Activated naive CD4-positive, alpha-beta T cell treated with anti-CD3 and anti-CD28 coated beads, Interleukin-2, amount 50 U/mL, for 72 hours (primary cell): ENCODE measurements around the gene ACOXL. TPM values are rescaled to one million over a fixed set of nuclear protein-coding genes. Genes with fewer than 3 reads are reported as not detected.
A peak's percentile ranks its signal among the peaks of the same experiment; 100 is the strongest.

Experiments
- ATAC-seq, 2 donors: fragments of 150-1000 bp; cut with Tn5 transposase; 2 replicates each; pipeline ENCODE4 v1.10.0; 2021; ENCODE audit warnings: mild to moderate bottlenecking in 2 of 2, moderate library complexity in 2 of 2
- DNase-seq, 2 donors: peaks; one replicate each; pipeline ENCODE4 v3.0.0; 2021 to 2022; ENCODE audit warnings: low spot score in 2 of 2
- H3K27ac Mint-ChIP-seq, 2 donors: one replicate each; pipeline ENCODE4 v1.8.0; 2022; ENCODE audit warnings: mild to moderate bottlenecking in 2 of 2, mixed read lengths in 2 of 2
- H3K36me3 Mint-ChIP-seq, 2 donors: one replicate each; pipeline ENCODE4 v1.8.0; 2022; ENCODE audit warnings: mixed read lengths in 2 of 2
- H3K9me3 Mint-ChIP-seq, 2 donors: one replicate each; pipeline ENCODE4 v1.8.0; 2022; ENCODE audit warnings: mixed read lengths in 2 of 2
- total RNA-seq, 2 donors: library from RNA; stranded (reverse); gene quantifications; one replicate each; pipeline ENCODE4 v1.2.3, GENCODE V29; 2022

The ACOXL gene
- total RNA-seq, 2 donors from 2014 or later: 0.16 TPM; not detected in 1

GRCh38 chr2:111094691-111095090 is 362.3 kb downstream of the ACOXL start:
- ATAC-seq: no peak
- no peaks in the 10 kb centered on the region for H3K36me3 Mint-ChIP-seq
- no peak for DNase-seq
- no peaks in the 10 kb centered on the region for H3K9me3 Mint-ChIP-seq
- H3K27ac Mint-ChIP-seq: no peak overlapping the region

- Mint-ChIP-seq H3K9me3 (peaks cover 0 to under 1% of the 10 kb centered on the region in 2 donors), H3K36me3 (peaks cover 0 to 1% of the 10 kb centered on the region in 2 donors), H3K27ac (no peak overlapping the region)
- no peak for DNase-seq
- ATAC-seq: no peak
These were observed 363.1 kb downstream of the ACOXL start for GRCh38 chr2:111095434-111095833.

- DNase-seq (no peak), ATAC-seq (no peak)
- Mint-ChIP-seq H3K36me3 (peaks cover 0 to 8% of the 10 kb centered on the region in 2 donors), H3K9me3 (peaks cover 0 to 7% of the 10 kb centered on the region in 2 donors), H3K27ac (no peak overlapping the region)
These were observed 367.0 kb downstream of the ACOXL start for GRCh38 chr2:111099402-111099801.

- Mint-ChIP-seq H3K27ac (peak overlapping the region in 1 of 2 donors; percentile 83), H3K9me3 (peaks cover 0 to 7% of the 10 kb centered on the region in 2 donors), H3K36me3 (peaks cover 0 to 8% of the 10 kb centered on the region in 2 donors)
- peak; percentile 19 to 56 for ATAC-seq
- no peak for DNase-seq
These were observed 367.9 kb downstream of the ACOXL start for GRCh38 chr2:111100087-111100764.

- Mint-ChIP-seq H3K36me3 (peaks cover 0 to 8% of the 10 kb centered on the region in 2 donors), H3K27ac (peak overlapping the region in 1 of 2 donors; percentile 83), H3K9me3 (peaks cover 0 to 7% of the 10 kb centered on the region in 2 donors)
- ATAC-seq (peak; percentile 87 to 94), DNase-seq (peak in 1 of 2 donors; percentile 64)
These were observed 368.4 kb downstream of the ACOXL start for GRCh38 chr2:111100765-111101162.

GRCh38 chr2:111101592-111101991 is 369.2 kb downstream of the ACOXL start:
- H3K27ac Mint-ChIP-seq: no peak overlapping the region
- H3K9me3 Mint-ChIP-seq: peaks cover 0 to 7% of the 10 kb centered on the region in 2 donors
- peaks cover 0 to 12% of the 10 kb centered on the region in 2 donors for H3K36me3 Mint-ChIP-seq
- ATAC-seq: peak; percentile 15 to 66
- DNase-seq: no peak

- Mint-ChIP-seq H3K36me3 (peaks cover 0 to 12% of the 10 kb centered on the region in 2 donors), H3K9me3 (peaks cover 0 to 7% of the 10 kb centered on the region in 2 donors), H3K27ac (no peak overlapping the region)
- DNase-seq (no peak), ATAC-seq (no peak)
These were observed 369.8 kb downstream of the ACOXL start for GRCh38 chr2:111102216-111102615.

- peaks cover 0 to 6% of the 10 kb centered on the region in 2 donors for H3K36me3 Mint-ChIP-seq
- ATAC-seq (no peak), DNase-seq (no peak)
These were observed 373.6 kb downstream of the ACOXL start for GRCh38 chr2:111105926-111106325.

GRCh38 chr2:111106706-111107105 is 374.3 kb downstream of the ACOXL start:
- Mint-ChIP-seq H3K9me3 (no peaks in the 10 kb centered on the region), H3K27ac (no peak overlapping the region), H3K36me3 (peaks cover 0 to 4% of the 10 kb centered on the region in 2 donors)
- ATAC-seq: peak in 1 of 2 donors; percentile 83
- DNase-seq: no peak

More at GRCh38 chr2:111105926-111106325, 373.6 kb downstream of the ACOXL start:
- no peak overlapping the region for H3K27ac Mint-ChIP-seq
- peaks cover 0 to 1% of the 10 kb centered on the region in 2 donors for H3K9me3 Mint-ChIP-seq

GRCh38 chr2:111108745-111109271 is 376.4 kb downstream of the ACOXL start:
- no peak for DNase-seq
- H3K36me3 Mint-ChIP-seq: peaks cover 0 to 4% of the 10 kb centered on the region in 2 donors
- H3K9me3 Mint-ChIP-seq: no peaks in the 10 kb centered on the region
- no peak for ATAC-seq
- no peak overlapping the region for H3K27ac Mint-ChIP-seq

- ATAC-seq (peak; percentile 20 to 75), DNase-seq (no peak)
- peaks cover 0 to 3% of the 10 kb centered on the region in 2 donors for H3K36me3 Mint-ChIP-seq
- no peak overlapping the region for H3K27ac Mint-ChIP-seq
- no peaks in the 10 kb centered on the region for H3K9me3 Mint-ChIP-seq
These were observed 378.9 kb downstream of the ACOXL start for GRCh38 chr2:111111101-111111755.

GRCh38 chr2:111113838-111114237 is 381.5 kb downstream of the ACOXL start:
- no peak for ATAC-seq

GRCh38 chr2:111116011-111116746 is 383.8 kb downstream of the ACOXL start:
- Mint-ChIP-seq H3K36me3 (peaks cover 0 to 4% of the 10 kb centered on the region in 2 donors), H3K27ac (peak overlapping the region; percentile 1 to 81), H3K9me3 (no peaks in the 10 kb centered on the region)
- DNase-seq (peak in 1 of 2 donors; percentile 33), ATAC-seq (peak; percentile 36 to 50)

More at GRCh38 chr2:111113838-111114237, 381.5 kb downstream of the ACOXL start:
- H3K27ac Mint-ChIP-seq: no peak overlapping the region
- no peaks in the 10 kb centered on the region for H3K36me3 Mint-ChIP-seq
- no peaks in the 10 kb centered on the region for H3K9me3 Mint-ChIP-seq
- DNase-seq: no peak

GRCh38 chr2:111116843-111117597 is 384.6 kb downstream of the ACOXL start:
- ATAC-seq (peak; percentile 33 to 45), DNase-seq (peak; percentile 69 to 71)
- peaks cover 0 to 12% of the 10 kb centered on the region in 2 donors for H3K36me3 Mint-ChIP-seq
- no peaks in the 10 kb centered on the region for H3K9me3 Mint-ChIP-seq
- peak overlapping the region; percentile 41 to 81 for H3K27ac Mint-ChIP-seq

GRCh38 chr2:111117598-111118480 is 385.5 kb downstream of the ACOXL start:
- no peaks in the 10 kb centered on the region for H3K9me3 Mint-ChIP-seq
- ATAC-seq (peak; percentile 1 to 6), DNase-seq (peak; percentile 33 to 64)
- H3K36me3 Mint-ChIP-seq: peaks cover 0 to 16% of the 10 kb centered on the region in 2 donors
- peak overlapping the region; percentile 44 to 81 for H3K27ac Mint-ChIP-seq
